ENCODE data around the gene DNM1.

The DNM1 gene

DNA sequence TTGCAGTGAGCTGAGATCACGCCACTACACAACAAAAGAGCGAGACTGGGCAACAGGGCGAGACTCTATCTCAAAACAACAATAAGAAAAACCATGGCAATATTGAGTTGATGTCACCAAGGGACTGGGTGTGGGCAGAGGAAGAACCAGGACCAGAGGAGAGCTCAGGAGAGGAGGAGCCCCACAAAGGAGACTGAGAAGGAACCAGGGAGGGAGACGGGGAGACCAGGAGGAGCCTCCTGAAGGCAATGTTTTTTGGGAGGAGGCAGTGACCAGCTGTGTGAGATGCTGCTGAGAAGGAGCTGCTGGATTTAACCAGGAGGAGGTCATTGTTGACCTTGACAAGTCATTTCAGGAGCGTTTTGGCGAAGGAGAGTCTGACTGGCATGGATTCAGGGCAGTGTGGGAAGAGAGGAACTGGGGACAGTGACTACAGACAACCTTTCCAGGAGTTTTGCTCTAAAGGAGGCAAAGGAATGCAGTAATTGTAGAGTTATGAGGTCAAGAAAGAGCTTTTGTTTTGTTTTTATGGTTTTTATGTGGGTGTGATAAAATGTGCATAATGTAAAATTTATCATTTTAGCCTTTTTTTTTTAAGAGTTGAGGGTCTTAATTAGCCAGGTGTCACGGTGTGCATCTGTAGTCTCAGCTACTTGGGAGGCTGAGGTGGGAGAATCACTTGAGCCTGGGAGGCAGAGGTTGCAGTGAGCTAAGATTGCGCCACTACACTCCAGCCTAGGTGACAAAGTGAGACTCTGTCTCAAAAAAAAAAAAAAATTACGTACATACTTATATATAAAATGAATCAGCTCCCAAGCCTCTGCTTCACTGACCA lies 101.2 kb downstream of the DNM1 start:
- in situ Hi-C loops (cut with MboI; ENCODE audit: low sequenced_read_pairs) = no loop called here
